Measurements from ENCODE around the gene TRPM2.

Gene TRPM2

DNA sequence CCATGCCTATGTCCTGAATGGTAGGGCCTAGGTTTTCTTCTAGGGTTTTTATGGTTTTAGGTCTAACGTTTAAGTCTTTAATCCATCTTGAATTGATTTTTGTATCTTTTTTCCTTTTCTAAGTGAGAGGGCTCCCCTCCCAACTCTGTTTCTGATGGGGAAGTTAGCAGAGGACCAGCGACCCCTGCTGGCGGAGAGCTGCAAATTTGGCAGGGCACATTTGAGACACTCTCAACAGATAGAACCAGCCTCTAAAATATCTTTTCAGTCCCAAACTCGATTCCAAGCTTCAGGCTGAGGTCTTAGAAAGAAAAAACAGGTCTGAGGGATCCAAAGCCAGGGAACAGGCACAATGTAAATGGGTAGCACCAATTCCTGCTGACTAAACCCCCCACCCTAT is 134.4 kb downstream of the TRPM2 start:
- no peak overlapping the region for H3K4me3 ChIP-seq

DNA sequence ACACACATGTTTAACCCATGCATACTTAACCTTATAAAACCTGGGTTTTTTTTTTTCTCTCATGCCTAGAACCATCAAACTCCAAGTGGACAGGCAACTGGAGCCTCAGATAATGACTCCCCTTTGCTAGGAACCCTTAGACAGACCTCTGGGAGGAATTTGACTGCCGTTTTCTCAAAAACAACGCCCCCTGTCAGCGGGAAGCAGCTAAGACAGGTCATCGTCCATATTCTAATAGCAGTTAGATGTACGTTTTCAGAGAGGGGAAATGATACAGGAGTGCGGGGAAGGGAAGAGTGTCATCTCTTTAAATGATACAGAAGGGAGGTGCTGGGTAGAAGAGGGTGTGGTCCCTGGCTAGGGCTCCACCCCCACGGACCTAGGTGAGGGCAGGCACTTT is 136.5 kb downstream of the TRPM2 start:
- Histone ChIP-seq H3K27ac (no peak overlapping the region), H3K4me3 (no peak overlapping the region)

More for the DNA sequence above, 134.4 kb downstream of the TRPM2 start:
- no peak overlapping the region for H3K27ac ChIP-seq

DNA sequence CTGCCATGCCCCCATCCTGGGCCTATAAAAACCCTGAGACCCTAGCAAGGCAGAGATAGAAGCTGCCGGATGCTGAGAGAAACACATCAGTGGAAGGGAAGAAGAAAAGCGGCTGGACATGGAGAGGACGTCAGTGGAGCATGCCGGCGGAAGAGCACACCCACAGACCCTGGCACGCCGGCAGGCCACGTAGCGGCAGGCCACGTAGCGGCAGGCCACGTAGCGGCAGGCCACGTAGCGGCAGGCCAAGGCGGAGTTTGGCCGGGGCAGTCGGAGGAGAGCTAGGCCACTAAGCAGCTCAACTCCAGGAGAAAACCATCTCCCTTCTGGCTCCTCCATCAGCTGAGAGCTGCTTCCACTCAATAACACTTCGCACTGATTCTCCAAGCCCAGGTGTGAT is 137.0 kb downstream of the TRPM2 start:
- Histone ChIP-seq H3K4me3 (no peak overlapping the region), H3K27ac (no peak overlapping the region)

DNA sequence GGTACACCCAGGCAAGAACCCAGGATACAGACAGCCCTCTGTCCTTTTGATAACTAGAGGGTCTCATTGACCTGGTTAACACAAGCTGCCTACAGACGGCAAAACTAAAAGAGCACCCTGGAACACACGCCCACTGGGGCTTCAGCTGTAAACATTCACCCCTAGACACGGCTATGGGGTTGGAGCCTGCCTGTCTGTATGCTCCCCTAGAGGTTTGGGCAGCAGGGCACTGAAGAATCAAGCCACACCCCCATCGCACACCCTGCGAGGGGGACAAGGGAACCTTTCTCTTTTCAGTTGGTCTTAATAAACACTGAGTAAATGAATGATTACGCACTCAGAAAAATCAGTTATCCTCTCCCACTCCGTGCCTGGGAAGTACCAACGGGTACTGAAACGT is 137.4 kb downstream of the TRPM2 start:
- H3K4me3 ChIP-seq = no peak overlapping the region
- H3K27ac ChIP-seq = no peak overlapping the region
